Measurements from ENCODE around the gene THADA.
"Not testable (repeated sequence)": the region's sequence is repeated elsewhere in the genome, so short reads cannot be mapped to it uniquely, and the experiment has no call there.

The THADA gene

DNA sequence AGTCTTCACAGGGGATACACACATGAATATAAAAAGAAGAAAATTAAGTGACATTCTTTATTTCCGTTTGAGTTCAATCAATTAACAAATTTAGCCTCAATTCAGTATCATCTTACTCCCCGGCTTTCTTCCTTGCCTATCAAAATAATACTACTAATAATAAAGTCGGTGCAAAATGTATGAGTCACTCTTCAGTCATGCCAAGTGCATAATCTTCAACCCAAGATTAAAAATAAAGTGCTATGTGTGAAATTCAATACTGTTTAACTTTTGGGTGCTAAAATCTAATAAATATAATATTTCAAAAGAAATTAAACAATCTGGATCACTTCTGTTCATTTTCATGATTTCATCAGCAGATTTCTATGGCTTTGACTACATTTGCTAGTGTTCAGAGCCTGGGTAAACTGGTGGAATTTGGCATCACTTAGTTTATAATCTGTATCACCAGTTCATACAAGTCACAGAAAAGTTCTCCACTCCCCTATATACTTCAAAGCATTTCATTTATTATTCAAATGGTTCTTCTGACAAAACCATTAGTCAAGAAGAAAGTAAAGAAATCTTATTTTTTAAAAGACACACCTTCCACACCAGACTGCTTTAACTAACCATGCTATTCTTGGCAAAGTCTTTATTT lies 183.6 kb downstream of the THADA start:
- no peak for DNase-seq (ENCODE audit: low read depth in 2 of 2)

DNA sequence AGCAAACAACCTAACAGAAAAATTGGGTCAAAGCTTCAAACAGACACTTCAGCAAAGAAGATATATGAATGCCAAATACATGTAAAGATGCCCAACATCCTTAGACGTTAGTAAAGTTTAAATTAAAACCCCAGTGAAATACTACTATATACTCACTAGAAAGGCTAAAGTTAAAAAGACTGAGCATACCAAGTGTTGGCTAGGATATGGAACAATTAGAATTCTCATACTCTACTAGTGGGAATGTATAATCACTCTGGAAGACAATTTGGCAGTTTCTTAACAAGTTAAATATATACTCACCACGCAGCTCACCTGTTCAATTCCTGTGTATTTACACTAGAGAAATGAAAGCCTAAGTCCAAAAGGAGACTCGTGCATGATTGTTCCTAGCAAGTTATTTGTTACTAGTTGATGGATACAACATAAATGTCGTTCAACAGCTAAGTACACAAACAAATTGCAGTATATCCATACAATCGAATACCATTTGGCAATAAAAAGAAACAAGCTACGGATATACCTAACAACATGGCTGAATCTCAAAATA lies 185.7 kb downstream of the THADA start:
- no peak for DNase-seq (ENCODE audit: low read depth in 2 of 2)

DNA sequence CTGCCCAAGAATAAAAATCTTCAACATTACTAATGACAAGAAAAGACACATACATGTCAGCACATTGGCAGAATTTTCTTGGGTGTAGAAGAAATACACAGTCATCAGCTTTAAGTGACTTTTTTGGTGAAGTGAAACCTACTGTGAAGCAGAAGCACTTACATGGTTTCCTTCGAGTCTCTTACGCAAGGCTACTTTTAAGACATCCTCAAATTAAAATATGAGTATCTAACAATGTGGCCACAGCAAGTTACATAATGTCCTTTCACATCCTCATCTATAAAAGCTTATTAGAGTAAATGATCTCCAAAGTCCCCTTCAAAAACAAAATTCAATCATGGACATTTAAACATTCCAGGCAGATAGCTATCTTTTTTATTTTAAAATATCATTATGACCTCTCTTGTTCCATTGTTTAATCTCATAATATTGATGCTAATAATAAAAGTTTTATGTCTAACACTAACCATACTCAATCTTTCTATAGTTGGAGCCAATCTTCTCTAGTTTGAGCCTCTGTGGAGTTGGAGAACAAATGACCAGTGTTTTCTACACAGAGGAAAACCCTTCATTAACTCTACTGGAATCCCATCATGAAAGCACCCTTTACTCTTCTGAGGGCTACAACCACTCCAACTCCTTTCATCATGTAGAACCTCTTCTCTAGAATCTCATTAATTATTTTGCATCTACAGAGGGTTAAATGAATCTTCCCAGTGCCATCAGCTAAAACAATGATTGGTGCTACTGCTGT lies 187.3 kb downstream of the THADA start:
- DNase-seq (ENCODE audit: low read depth in 2 of 2): no peak

DNA sequence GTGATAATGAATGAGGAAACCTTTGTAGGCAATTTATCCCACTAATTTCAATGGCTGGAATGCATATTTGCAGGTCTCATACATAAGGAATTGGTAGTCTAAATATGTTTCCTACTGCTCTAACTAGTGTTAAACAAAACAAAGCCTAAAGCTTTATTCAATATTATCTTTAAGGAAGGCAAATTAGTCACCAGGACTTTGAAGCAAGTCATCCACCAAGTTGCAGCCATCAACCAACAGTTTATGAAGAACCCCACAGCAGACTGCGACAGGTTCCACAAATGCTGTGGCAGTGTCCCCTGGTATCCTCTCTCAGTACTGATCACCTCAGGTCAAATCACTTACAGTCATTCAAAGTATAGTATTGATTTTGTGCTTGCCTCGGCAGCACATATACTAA lies 187.9 kb downstream of the THADA start:
- DNase-seq (ENCODE audit: low read depth in 2 of 2): no peak

DNA sequence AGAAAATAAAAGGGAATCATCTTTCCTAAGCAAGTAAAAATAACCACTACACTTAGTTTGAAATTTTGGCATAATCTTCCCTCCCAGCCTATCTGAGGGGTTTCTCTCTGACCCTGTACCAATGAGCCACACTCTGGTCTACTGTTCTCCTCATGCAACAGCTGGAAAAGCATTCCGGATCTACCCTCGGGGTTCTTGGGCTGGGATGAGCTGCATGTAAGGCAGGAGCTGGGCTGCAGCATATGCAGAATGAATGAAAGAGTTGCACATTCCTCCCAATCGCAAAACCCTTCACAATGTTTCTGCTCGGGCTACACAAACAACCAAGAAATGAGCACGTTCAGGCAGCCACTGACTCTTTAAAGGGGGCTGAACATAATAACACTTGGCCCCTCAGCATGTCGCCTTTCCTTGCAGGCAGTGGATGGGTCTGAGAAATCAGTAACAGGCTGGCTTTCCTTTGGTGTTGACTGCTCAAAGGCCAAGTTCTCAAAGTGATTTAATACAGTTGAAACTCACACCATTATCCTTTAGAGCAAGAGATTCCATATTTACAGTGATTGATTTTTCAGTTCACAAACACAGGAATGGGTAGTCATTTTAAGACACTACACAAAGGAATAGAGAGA lies 189.1 kb downstream of the THADA start:
- no peak for DNase-seq (ENCODE audit: low read depth in 2 of 2)

DNA sequence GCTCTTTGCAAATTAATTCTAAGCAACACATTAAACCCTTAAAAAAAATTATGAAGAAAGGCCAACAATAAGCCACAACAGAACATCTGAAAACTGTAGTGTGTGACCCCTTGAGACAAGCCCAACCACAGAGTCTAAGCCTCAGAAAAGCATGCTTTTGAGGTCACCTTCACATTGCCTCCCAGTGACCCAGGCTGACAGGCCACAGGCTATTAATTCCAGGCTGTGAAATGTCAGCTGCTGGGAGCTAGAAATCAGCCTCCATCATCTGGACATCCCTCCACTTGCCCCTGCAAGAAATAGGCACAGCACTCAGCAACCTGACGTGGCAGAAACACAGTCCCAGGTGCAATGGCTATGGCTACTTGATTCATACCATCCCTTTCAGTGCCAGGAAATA lies 190.0 kb downstream of the THADA start:
- DNase-seq (ENCODE audit: low read depth in 2 of 2): no peak

DNA sequence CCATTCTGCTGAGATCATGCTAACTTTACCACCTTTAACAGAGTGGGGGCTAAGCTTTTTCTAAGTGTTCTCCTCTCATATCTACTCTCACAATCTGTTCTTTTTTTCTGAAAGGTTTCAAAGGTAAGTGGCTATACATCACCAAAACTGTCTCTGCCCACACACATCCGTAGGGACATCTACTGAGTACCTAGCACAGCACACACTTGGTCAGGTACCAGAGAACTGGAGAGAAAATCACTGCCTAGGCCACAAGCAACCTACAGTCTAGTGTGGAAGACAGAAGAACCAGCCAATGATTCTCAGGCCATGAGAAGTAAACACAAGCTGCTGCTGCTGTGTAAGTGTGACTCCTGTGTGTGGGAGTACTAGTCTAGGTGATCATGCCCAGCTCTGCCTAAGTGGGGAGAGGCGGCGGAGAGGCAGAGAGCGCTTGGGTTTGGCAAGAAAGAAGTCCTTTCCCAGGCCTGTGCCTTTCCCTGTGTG lies 193.3 kb downstream of the THADA start:
- DNase-seq (ENCODE audit: low read depth in 2 of 2): no peak

DNA sequence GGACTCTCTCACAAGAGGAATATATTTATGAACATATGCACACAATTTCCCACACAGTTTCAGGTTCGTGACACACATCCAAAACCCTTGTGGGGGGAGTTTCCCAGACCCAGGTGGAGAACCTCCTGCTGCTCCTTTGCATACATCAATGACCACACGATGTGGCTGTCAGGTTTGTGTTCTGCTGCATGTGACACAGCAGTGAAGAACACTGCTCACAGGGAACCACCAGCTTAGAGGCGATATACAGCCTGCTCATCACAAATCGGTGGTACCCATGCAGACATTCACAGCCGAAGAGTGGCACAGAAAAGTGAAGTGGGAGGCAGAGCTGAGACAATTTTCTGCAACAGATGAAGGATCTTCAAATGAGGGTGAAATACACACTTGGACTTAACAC lies 193.8 kb downstream of the THADA start:
- DNase-seq (ENCODE audit: low read depth in 2 of 2): peak; percentile 21 to 27

DNA sequence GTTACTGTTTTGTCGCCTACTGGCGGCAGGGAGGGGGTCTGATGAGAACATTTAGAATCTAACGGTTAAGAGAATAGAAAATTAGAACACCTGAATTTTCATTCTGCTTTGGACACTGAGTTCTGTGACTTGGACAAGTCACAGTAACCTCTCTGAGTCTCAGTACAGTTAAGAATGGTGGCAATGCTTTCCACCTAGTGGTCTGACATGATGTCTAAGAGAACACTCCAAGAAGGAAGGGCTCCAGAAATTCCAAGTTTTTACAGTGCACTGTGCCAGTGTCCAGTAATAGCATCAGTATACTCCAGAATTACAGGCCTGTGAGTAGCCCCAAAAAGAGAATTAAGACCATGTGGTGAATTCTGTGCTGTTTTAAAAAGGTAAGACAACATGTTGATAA lies 195.3 kb downstream of the THADA start:
- DNase-seq (ENCODE audit: low read depth in 2 of 2): no peak

DNA sequence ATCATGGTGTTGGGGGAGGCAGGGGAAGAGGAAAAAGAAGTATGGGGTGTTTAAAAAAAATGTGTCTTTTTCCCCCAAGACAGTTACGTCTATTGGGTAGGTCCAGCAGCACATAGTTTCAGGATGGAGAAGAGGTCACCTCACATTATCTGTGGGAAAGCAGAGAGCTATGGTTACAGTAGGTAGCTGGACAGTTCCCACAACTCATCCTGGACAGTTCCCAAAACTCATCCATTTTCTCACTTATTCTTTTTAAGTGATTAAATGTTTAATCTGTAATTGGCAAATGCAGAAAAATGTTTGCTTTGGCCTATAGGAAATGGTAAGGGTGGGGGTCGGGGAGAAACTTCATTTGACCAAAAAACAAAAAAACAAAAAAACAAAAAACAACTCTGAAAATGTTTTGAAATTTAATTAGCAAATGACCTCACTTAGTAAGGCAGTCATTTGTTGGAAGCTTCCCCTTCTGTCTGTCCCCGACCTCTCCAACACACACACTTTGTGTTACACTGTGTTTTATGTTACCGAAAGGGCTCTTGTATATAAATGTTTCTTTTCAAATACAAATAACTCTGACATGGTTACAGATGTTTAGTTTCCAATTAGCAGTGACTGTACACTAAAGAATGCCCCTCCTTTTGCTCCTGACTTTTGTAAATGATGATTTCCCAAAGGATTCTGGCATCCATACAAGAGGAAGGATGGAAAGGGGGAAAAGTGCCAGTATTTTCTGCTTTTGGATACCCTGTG lies 196.1 kb downstream of the THADA start:
- no peak for DNase-seq (ENCODE audit: low read depth in 2 of 2)

DNA sequence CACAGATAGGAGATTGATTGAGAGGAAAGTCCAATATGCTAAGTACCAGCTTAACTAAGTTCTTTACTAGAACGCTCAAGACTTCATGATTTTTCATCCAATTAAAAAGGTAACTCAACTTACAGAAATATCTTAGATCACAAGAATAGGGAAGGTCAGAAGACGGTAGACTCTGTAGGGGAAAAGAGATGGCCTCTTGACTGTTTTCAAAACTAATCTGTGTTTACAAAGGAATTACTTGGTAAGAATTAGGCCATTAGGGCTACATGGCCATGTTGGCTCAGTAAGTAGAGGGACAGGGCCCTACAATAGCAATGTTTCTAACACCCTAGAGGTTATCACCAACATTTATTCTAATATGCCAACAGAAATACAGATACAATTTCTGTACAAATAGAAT lies 196.7 kb downstream of the THADA start:
- no peak for DNase-seq (ENCODE audit: low read depth in 2 of 2)

DNA sequence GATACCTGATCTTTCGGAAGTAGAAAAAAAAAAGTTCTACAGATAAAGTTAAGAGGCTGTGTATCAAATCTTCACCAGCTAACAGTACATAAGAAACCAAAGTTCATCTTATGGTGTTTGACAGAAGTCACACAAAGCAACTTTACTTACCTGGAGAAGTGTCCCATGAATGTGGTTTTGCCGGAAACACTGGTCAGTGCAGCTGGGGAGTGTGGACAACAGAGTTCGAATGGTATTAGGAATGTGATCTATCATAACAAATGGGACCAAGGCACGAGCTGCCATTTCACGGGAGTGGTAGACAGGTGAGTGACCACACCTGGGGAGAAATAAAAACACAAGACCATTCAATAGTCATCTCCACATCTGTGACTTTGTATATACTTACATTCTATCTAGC lies 198.0 kb downstream of the THADA start:
- no peak for DNase-seq (ENCODE audit: low read depth in 2 of 2)

DNA sequence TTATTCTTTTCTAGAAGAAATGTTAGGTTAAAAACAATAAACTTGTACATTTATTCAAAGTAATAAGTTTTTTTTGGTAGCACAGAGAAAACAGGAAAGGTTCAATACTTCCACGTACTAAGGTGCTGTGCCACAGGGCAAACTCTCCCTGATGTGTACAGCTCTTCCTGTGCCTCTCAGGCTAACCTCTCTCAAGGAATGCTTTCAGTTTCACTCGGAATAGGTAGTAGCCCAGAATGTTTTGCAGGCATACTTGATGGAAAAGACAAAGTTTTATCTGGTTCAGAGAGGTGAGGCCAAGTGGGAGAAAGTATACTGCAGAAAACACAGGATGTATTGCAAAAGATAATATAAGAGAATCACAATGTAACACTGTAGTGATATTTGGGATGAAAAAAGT lies 198.4 kb downstream of the THADA start:
- DNase-seq (ENCODE audit: low read depth in 2 of 2): no peak

DNA sequence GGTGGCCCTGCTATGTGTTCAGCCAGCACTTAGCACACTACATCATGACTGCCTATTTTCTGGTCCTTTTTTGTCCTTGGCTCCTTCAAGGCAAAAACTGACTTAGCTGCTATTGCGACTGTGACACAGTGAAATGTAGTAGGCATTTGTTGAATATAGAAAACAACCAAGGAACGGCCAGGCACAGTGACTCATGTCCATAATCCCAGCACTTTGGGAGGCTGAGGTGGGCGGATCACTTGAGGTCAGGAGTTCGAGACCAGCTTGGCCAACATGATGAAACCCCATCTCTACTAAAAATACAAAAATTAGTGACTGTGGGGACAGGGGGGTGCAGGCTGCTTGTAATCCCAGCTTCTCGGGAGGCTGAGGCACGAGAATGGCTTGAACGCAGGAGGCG lies 199.5 kb downstream of the THADA start:
- not testable (repeated sequence) for DNase-seq (ENCODE audit: low read depth in 2 of 2)

DNA sequence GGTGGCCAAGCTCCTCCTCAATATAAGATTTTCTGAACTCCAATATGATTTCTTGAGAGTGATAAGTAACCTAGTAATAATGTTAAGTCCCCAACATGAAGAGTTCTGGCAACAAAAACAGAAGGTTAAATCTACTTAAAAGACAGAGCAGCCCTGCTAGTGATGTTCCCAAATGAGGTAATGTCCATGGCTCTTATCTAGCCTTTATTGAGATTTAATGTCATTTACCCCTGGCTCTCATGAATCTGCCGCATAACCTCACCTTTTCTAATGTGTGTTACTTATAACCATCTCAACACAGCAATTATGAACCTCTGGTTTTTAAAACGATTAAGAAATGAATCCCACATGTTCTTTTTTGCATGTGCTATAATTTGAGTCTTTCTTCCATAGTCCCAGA lies 201.9 kb downstream of the THADA start:
- DNase-seq (ENCODE audit: low read depth in 2 of 2): no peak

DNA sequence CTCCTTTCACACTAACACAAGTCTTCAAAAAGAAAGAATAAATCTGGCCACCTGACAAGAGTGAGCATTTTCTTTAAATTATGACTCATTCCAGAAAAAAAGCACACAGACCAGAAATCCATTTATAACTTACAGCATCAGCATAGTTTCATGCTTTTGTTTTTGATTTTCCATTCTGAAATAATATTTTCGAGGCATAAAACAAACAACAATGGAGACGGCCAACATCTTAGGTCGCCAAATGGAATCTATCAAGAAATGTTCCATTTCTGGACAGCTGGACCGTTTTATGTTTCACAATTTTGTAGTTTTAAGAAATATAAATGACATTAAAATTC lies 204.0 kb downstream of the THADA start:
- no peak for DNase-seq (ENCODE audit: low read depth in 2 of 2)

DNA sequence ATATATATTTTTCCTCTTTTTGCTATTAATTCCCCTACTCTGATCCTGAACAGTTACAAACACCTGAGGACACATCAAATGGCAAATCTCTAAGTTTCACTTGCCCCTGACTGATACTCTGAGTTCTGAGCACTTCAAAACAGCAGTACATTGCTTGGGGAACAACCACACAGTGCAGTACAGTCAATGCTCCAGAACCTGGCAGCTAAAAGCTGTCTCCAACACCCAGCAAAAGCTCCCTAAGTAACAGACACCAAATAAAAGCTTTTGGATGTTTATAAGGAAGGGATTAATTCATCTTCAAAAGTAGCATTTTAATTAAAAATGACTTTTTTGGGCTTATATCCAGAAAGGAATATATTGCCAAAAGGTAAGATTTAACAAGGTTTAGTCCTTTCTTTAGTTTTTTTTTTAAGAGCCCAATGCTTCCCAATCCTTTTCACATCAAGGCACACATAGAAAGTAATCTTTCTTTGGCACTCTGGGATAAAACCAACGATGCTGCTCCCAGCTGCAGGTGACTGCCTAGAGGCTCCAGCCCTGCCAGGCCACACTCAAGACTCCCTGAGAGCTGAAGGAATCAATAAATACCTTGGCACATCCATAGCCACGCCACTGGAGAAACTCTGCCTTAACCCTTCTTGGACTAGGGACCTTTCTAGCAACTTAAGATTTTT lies 204.5 kb downstream of the THADA start:
- DNase-seq (ENCODE audit: low read depth in 2 of 2): no peak

DNA sequence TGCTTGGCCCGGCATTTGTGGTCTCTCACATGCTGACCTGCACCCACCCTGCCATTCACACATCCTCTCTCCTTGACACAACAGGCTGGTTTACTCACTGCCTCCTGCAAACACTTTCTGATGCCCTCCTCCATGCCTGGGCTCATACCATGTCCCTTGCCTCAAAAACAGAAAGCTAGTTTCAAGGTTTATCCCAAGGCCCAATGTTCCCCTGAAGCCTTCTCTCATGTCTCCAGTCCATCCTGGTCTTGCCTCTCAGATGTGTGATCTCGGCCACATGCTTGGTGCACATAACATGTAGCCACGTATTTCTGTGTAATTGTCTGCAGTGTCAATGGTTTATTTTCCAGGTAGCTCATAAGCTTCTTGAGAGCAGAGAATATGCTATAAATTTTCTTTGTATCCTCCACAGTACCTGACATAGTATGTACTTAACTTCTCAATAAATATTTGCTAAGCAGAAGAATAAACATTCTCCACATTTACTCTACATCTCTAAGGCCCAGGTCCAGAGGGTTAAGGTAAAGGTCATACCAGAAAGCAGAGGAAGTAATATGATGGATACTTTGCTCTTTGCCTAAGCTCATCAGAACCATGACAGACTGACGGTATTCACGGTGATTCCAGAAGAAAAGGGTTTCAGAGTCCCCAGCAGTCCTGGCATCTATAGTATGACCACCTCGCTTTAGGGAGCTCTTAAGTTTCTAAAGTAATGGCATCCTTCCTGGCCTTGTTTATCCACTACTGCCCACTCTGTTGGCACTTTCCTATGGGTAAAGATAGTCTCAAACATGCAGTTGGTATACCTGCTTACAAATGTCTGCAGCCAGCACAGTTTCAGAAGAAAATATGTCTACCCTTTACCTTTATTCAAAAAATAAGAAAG lies 206.0 kb downstream of the THADA start:
- no peak for DNase-seq (ENCODE audit: low read depth in 2 of 2)

DNA sequence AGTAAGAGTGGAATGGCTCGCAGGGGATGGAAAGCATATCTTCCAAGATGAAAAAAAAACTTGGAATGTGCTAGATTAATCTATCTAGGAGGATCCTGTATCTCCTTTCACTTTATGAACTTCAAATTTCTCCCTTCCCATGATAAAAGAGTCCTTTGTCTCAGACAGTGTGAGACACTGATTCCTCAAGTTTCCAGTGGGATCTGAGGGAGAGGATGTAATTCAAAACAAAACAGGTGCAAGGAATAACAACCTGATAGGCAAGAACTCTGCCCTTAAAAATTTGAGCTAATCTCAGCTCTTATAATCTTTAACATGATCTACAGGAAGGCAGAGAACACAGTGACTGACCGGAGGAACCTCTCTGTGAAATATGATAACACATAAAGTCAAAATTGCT lies 207.5 kb downstream of the THADA start:
- DNase-seq (ENCODE audit: low read depth in 2 of 2): no peak

Measured in stimulated activated CD4-positive, alpha-beta T cell treated with anti-CD3 and anti-CD28 coated beads, Interleukin-15, amount 100 ng/mL, for 48 hours (primary cell).